Measurements from ENCODE around the gene SLA2.
A peak's percentile ranks its signal among the peaks of the same experiment; 100 is the strongest.
"Not testable (repeated sequence)": the region's sequence is repeated elsewhere in the genome, so short reads cannot be mapped to it uniquely, and the experiment has no call there.

Gene SLA2

GRCh38 chr20:36645998-36646397 lies at the start of gene SLA2:
Gene SLA2, minus strand, starts transcription at chr20:36646196. Its CDS starts 4,861 bp downstream, at chr20:36641335.
- no peak for DNase-seq

GRCh38 chr20:36695467-36695866 lies 49.5 kb upstream of the SLA2 start:
- not testable (repeated sequence) for DNase-seq

GRCh38 chr20:36688630-36689029 lies 42.6 kb upstream of the SLA2 start:
- DNase-seq, result no peak

- DNase-seq, result no peak
Measured at GRCh38 chr20:36687850-36688249, 41.9 kb upstream of the SLA2 start.

GRCh38 chr20:36686944-36687343 lies 40.9 kb upstream of the SLA2 start:
- DNase-seq, result no peak

GRCh38 chr20:36686504-36686903 lies 40.5 kb upstream of the SLA2 start:
- no peak for DNase-seq

- DNase-seq, result no peak
Measured at GRCh38 chr20:36684747-36685146, 38.8 kb upstream of the SLA2 start.

GRCh38 chr20:36682311-36682710 lies 36.3 kb upstream of the SLA2 start:
- DNase-seq, result peak; percentile 34

- DNase-seq, result no peak
Measured at GRCh38 chr20:36677422-36677771, 31.4 kb upstream of the SLA2 start.

- no peak for DNase-seq
Measured at GRCh38 chr20:36676701-36677421, 30.9 kb upstream of the SLA2 start.

DNA sequence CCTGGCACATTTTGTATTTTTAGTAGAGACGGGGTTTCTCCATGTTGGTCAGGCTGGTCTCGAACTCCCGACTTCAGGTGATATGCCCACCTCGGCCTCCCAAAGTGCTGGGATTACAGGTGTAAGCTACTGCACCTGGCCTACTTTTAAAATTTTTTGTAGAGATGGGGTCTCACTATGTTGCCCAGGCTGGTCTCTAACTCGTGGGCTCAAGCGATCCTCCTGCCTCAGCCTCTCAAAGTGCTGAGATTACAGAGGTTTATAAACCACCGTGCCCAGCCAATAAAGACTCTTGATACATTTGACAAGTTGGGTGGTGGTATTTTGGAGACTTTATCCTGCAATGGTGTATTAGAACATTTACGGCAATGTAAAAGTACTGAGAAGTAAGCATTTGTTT lies 29.5 kb upstream of the SLA2 start:
- DNase-seq, result not testable (repeated sequence)

DNA sequence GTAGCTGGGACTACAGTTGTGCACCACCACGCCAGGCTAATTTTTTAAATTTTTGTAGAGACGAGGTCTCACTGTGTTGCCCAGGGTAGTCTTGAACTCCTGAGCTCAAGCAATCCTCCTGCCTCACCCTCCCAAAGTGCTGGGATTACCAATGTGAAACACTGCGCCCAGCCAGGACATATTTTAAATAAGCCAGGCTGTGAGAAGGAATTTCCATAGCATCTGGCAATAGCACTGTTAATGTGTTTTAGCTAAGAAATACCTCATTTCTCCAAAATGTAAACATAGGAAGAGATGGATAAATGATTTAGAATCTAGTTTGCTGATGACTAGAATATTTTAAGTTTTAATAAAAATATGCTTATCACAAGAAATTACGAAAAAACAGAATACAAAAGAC lies 27.0 kb upstream of the SLA2 start:
- DNase-seq, result no peak

- no peak for DNase-seq
Measured at GRCh38 chr20:36670665-36671357, 24.8 kb upstream of the SLA2 start.

- peak; percentile 44 for DNase-seq
Measured at GRCh38 chr20:36666181-36666740, 20.3 kb upstream of the SLA2 start.

DNA sequence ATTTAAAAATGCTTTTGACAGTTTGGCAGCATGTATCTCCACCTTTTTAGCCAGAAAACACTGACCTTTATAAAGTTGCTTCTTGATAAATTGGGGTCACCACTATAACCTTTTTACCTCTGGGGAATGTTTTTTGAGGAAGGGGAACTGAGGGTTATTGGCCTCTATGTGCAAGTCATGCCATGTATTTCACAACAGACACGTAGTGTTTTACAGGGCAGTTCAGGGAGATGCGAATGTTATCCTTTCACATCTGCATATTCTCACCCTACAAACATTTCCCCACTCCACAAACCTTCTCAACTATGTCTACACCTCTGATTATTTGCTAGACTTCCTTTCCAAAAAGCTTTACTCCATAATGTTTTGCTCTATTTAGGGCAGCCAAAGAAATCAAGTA lies 17.0 kb upstream of the SLA2 start:
- no peak for DNase-seq

DNA sequence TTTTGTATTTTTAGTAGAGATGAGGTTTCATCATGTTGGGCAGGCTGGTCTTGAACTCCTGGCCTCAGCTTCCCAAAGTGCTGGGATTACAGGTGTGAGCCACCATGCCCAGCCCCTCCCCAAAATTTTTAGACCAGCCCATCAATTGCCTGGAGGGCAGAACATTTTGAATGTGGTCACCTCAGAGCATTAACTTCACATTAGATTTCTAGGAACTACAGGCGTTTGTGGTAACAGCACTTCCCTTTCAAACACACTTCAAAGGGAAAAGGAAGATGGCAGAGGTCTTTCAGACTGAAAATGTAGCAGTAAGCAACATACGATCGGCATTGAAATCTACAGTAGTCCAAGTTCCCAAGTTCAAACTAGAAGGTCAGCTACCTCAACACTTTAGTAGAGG lies 12.3 kb upstream of the SLA2 start:
- no peak for DNase-seq

DNA sequence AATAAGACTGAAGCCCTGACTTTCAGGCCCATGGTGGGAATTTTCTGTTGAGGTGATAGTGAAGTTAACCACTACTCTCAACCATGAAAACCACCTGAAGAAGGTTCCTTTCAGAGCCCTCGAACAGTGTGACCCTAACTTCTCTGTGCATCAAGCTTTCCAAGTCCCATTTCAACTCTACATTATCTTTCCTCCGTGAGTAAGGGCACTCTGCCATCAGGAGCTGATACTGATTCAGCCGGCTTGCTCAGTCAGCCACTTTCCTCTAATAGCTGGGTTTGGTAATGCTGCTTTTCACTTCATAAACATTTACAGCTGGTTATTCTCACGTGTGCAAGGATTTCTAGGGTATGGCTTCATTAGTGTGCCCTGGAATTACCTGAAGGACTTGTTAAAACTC lies 10.7 kb upstream of the SLA2 start:
- no peak for DNase-seq

DNA sequence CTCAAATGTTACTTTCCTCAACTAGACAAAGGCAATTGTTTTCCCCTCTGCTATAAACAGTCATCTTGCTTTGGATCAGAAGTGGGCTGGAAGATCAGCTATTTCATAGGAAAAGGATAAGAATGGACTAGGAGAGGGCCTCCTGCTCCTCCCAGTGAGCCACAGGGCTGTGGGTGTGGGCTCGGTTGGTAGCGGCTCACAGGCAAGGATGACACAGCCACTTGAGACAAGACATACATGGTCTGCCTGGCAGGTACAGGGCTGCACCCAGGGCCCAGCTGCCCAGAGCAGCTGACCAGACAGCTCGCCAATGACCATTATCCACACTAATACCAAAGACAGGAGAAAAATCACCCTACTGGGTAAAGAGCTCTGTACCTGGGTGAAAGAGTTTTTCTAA lies 9.0 kb upstream of the SLA2 start:
- no peak for DNase-seq

DNA sequence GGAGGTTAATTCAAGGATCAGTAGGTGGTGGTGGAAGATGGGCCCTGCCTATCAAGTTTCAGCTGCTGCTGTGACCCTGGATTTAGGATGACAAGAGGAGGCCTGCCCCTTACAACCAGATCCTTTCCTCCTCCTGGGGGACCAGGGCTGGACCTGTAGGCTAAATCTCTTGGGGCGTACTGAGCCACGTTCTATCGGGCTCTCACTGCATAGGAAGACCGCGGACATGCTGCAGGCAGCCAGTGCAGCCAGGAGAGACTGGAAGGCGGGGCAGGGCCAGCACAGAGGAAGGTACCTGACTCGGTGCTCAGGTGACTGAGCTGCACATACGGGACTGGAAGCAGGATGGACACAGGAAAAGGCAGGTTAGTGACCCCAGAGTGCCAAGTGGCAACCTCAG lies 8.5 kb upstream of the SLA2 start:
- DNase-seq, result no peak

DNA sequence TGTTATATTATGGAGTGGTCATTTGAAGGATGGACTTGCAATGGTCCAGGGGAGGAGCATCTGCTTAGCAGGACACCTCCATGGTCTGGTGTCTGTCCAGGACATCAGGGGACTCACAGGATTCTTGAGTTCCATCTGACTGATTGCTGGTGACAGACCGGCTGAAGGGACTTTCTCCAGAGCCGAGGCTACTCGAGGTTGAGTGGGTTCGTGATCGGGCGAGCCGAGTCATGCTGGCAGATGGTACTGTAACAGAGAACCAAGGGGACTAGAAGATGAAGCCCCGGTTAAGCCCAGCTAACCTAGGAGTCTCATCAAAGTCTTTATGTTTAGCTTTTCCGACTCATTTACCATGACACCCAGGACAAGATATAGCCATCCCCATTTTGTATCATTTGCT lies 7.5 kb upstream of the SLA2 start:
- DNase-seq, result no peak

DNA sequence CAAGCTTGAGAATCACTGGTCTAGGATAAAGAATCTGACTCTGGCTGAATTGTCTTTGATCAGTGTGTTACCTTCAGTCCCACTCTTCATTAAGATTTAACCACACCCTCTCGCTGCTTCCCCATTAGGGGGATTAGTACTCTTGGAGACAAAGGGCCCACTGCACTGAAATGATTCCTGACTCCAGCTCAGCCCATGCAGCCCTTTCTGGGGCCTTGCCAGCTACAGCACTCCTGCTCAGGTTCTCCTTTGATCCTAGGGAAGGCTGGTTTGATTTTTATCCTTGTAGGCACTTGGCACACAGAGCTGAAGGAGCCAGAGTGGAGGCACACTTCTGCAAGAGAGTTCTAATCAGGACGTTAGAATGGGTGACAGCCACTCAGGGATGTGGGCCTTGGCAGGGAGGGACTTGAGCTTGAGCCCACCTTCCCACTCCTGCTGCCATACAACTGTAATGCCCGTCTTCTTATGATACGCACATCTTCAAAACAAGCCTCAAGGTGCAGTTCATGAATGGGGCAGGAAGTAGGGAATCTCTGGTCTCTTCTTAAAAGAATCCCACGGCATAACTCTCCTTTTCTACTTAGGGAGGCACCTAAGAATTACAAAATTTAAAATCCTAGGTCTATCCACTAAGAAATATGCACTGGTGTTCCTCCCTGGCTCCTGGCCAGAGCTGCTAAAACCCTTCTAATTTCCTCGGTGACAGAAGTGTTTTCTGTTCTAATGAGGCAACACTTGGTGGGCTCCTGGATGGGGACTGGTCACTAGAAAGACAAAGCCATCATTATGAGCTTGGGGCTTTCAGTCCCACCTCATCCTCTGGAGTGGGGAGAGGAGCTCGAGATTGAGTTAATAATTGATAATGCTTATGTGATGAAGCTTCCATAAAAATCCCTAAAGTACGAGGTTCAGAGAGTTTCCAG lies 1.5 kb upstream of the SLA2 start:
- DNase-seq, result peak; percentile 81

GRCh38 chr20:36646678-36647077 lies 682 bp upstream of the SLA2 start:
- DNase-seq, result no peak

GRCh38 chr20:36645353-36645752 lies 643 bp downstream of the SLA2 start:
- no peak for DNase-seq

Measured in NCI-H82 (cell line).